GM23248 (cell line): Measurements from ENCODE around the gene FAM3D. TPM values are rescaled to one million over a fixed set of nuclear protein-coding genes. Genes with fewer than 3 reads are reported as not detected.

Source experiments
- DNase-seq: peaks from one replicate; pipeline ENCODE4 v3.0.0-alpha.2; 2015
- H2AFZ ChIP-seq: fragments of 200-600 bp; sonication (generic); 2 replicates; pipeline ENCODE4 v1.6.1; 2016; ENCODE audit warnings: antibody characterized with exemption
- H3F3A ChIP-seq: fragments of 200-600 bp; sonication (generic); 2 replicates; pipeline ENCODE4 v1.6.1; 2016; ENCODE audit warnings: mild to moderate bottlenecking, antibody characterized with exemption, mixed run types; ENCODE audit not compliant: insufficient read depth
- H3K27ac ChIP-seq: fragments of 200-600 bp; sonication (generic); 2 replicates; pipeline ENCODE4 v1.5.1; 2016; ENCODE audit warnings: mild to moderate bottlenecking
- H3K27me3 ChIP-seq: fragments of 200-600 bp; sonication (generic); replicated peaks from 2 replicates; pipeline ENCODE4 v1.6.1; 2016; ENCODE audit warnings: mild to moderate bottlenecking; ENCODE audit not compliant: insufficient read depth
- H3K36me3 ChIP-seq: fragments of 200-600 bp; sonication (generic); 2 replicates; pipeline ENCODE4 v1.6.1; 2016; ENCODE audit warnings: low read depth, mild to moderate bottlenecking
- H3K4me1 ChIP-seq: fragments of 200-600 bp; sonication (generic); 2 replicates; pipeline ENCODE4 v1.6.1; 2016; ENCODE audit warnings: mild to moderate bottlenecking; ENCODE audit not compliant: insufficient read depth
- H3K4me2 ChIP-seq: fragments of 200-600 bp; sonication (generic); one replicate; pipeline ENCODE4 v1.6.1; 2016; ENCODE audit warnings: mild to moderate bottlenecking; ENCODE audit not compliant: unreplicated experiment
- H3K4me3 ChIP-seq: fragments of 200-600 bp; sonication (generic); 2 replicates; pipeline ENCODE4 v1.5.1; 2016; ENCODE audit warnings: mild to moderate bottlenecking
- H3K79me2 ChIP-seq: fragments of 200-600 bp; sonication (generic); 2 replicates; pipeline ENCODE4 v1.6.1; 2016; ENCODE audit warnings: mild to moderate bottlenecking; ENCODE audit not compliant: insufficient read depth
- H3K9ac ChIP-seq: fragments of 200-600 bp; sonication (generic); 2 replicates; pipeline ENCODE4 v1.6.1; 2016; ENCODE audit warnings: mild to moderate bottlenecking
- H3K9me2 ChIP-seq: fragments of 200-600 bp; sonication (generic); 2 replicates; pipeline ENCODE4 v1.6.1; 2016; ENCODE audit warnings: mixed run types, mild to moderate bottlenecking, moderate library complexity; ENCODE audit not compliant: insufficient read depth
- H3K9me3 ChIP-seq: fragments of 200-600 bp; sonication (generic); one replicate; pipeline ENCODE4 v1.6.1; 2017; ENCODE audit warnings: low read depth
- H4K20me1 ChIP-seq: fragments of 200-600 bp; sonication (generic); 2 replicates; pipeline ENCODE4 v1.6.0; 2016; ENCODE audit not compliant: insufficient read depth
- EZH2 ChIP-seq: fragments of 200-600 bp; sonication (generic); IDR thresholded peaks from 2 replicates; pipeline ENCODE4 v1.6.1; 2018; ENCODE audit warnings: antibody characterized with exemption, mild to moderate bottlenecking; ENCODE audit not compliant: insufficient read depth, poor library complexity, severe bottlenecking
- EZH2phosphoT487 ChIP-seq: fragments of 200-600 bp; sonication (generic); IDR thresholded peaks from 2 replicates; pipeline ENCODE4 v1.6.1; 2018; ENCODE audit warnings: antibody characterized with exemption, moderate library complexity, mild to moderate bottlenecking, low read depth; ENCODE audit not compliant: insufficient read depth
- WGBS, 2 experiments: methylation state at CpG; one replicate each; pipeline ENCODE4 v1.1.6; 2015 to 2017; ENCODE audit warnings: low lambda C conversion rate in 2 of 2, low coverage in 1 of 2; ENCODE audit errors: missing lambda C conversion rate in 2 of 2; 5-methylcytosine and 5-hydroxymethylcytosine counted together
- in situ Hi-C: fragments of 300-500 bp; cut with MboI; formaldehyde crosslinking; loops from 2 replicates; pipeline ENCODE4 v1.15.0; 2020
- polyA plus RNA-seq: library from polyadenylated mRNA; unstranded; fragments of >200 nt; fragmentation: Nextera tagmentation; extraction: Ambion mirVana; gene quantifications from 2 replicates; pipeline ENCODE4 v1.2.1, GENCODE V29; 2016
- total RNA-seq: library from RNA; depleted of rRNA; stranded (reverse); fragments of >200 nt; shearing (Covaris generic); gene quantifications from 2 replicates; pipeline ENCODE4 v1.2.3, GENCODE V29; 2014

Gene FAM3D
- total and polyA plus RNA-seq, 2 experiments from 2014 or later = not detected

DNA sequence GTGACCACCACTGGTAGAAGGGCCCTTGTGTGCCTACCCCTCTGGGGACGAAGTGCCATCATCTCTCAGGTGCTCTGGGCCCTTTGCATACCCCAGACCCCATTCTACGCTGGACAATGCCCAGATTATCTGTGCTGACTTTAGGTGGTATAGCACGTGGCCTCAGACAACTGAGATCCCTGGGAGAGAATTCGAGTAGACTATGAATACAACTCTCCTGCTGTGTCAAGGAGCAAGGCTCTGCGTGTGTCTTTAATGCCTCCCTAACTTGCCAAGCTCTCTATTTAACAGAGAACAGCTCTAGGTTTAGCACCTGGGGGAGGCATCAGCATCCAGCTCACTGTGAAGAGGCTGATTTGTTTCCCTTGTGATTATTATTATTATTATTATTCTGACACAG, 29.1 kb downstream of the FAM3D start:
- Histone ChIP-seq H2AFZ (no peak overlapping the region), H3F3A (no peaks in the 10 kb centered on the region), H3K27ac (no peak overlapping the region), H3K4me1 (0 out of 2 replicates have a peak, but pooled peaks cover 10% of the 10 kb centered on the region), H3K9ac (no peak overlapping the region), H3K79me2 (no peaks in the 10 kb centered on the region), H3K36me3 (no peaks in the 10 kb centered on the region), H3K27me3 (no peaks in the 10 kb centered on the region), H4K20me1 (no peaks in the 10 kb centered on the region), H3K4me3 (no peak overlapping the region), H3K4me2 (no peak overlapping the region), H3K9me2 (no peaks in the 10 kb centered on the region), H3K9me3 (no peaks in the 10 kb centered on the region)
- TF ChIP-seq EZH2phosphoT487 (no peak), EZH2 (no peak)
- WGBS, 2 experiments = 61 to 64% methylated on average over 5 of the region's 5 CpGs
- in situ Hi-C loops = no loop called here
- no peak for DNase-seq

DNA sequence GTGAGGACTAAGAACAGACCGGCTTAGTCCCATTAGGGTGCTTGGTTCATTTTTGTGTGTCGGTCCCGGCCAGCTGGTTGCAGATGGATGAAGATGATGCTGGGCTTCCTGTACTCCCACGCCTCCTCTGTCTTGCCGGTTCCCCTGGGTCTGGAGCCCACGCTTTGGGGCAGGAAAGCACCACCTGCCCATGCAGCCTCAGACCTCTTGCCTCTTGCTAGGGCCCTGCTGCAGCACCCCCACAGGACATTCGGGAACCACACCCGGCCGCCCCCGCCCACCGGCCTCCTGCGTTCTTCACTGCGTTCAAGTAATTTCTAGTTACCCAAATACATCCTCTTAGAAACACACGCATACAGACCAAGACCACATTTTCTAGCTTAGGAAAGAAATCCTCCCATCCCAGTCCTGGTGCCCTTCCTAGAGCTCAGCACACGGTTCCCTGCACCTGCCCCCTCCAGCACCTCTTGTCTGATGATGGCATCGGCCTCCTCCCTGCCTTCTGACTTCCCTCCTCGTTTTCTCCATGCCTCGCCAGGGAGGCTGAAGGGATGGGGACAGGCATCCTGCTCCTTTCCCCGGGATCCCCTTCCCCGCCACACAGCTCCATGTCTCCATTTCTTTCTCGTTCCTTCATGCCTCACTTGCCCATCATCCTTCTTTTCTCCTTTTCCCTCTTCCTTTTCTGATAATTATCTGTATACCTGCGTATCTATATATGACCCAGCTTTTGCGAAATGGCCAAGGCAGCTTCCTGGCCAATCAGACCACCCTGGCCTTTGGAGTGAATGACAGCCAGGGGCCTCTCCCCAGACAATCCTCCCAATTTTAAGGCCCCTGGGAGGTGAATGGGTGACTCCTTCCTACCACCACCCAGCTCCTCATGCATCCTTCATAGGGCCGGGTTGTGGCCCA, 30.9 kb downstream of the FAM3D start:
- Histone ChIP-seq H3K27ac (no peak overlapping the region), H3K27me3 (no peaks in the 10 kb centered on the region), H3K4me2 (no peak overlapping the region), H3K4me3 (no peak overlapping the region), H3K4me1 (0 out of 2 replicates have a peak, but pooled peaks cover 10% of the 10 kb centered on the region), H3K9me2 (no peaks in the 10 kb centered on the region), H3K79me2 (no peaks in the 10 kb centered on the region), H3K9me3 (no peaks in the 10 kb centered on the region), H3K36me3 (no peaks in the 10 kb centered on the region), H3K9ac (no peak overlapping the region), H3F3A (no peaks in the 10 kb centered on the region), H2AFZ (no peak overlapping the region), H4K20me1 (no peaks in the 10 kb centered on the region)
- DNase-seq = no peak
- WGBS, 2 experiments = 78 to 79% methylated on average over 24 of the region's 24 CpGs
- in situ Hi-C loops = no loop called here
- no peak for TF ChIP-seq EZH2
- no peak for TF ChIP-seq EZH2phosphoT487

DNA sequence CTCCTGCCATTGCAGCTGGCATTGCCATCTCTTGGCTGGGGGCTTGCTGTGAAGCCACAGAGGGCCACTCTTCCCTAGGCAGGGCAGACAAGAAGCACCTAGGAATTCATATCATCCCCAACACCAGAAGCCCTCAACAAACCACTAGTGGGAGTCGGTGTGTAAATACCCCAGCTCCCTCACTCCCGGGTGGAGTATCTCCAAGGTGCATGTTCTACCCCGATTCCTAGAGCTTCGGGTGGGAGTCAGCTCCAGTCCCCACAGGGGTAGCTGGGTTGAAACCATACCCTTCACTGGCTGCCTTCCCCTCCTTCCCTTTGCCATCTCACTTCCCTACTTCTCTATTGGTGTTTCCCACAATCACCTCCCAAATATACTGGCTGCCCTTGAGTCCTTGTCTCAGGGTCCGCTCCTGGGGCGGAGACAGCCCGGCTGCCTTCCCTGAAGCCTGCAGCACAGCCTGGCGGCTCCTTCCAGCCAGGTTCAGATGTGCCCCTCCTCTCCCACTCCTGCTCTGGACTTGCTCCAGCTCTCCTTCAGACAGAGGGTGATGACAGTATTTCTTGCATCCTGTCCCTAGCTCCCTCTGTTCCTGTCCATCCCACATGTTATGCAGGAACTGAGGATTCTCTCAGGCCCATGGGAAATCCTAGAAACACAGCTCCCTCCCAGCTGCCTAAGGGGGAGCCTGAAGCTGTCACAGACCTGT, 33.3 kb downstream of the FAM3D start:
- TF ChIP-seq EZH2phosphoT487 (no peak), EZH2 (no peak)
- Histone ChIP-seq H3K79me2 (no peaks in the 10 kb centered on the region), H2AFZ (no peak overlapping the region), H3K27me3 (no peaks in the 10 kb centered on the region), H3K9me2 (no peaks in the 10 kb centered on the region), H3K4me1 (peaks cover 16% of the 10 kb centered on the region), H3K4me3 (no peak overlapping the region), H4K20me1 (no peaks in the 10 kb centered on the region), H3K9me3 (no peaks in the 10 kb centered on the region), H3K4me2 (no peak overlapping the region), H3K36me3 (no peaks in the 10 kb centered on the region), H3F3A (peaks cover 13% of the 10 kb centered on the region), H3K9ac (no peak overlapping the region), H3K27ac (no peak overlapping the region)
- no peak for DNase-seq
- WGBS, 2 experiments = 87% methylated on average over 8 of the region's 8 CpGs
- in situ Hi-C loops = no loop called here

DNA sequence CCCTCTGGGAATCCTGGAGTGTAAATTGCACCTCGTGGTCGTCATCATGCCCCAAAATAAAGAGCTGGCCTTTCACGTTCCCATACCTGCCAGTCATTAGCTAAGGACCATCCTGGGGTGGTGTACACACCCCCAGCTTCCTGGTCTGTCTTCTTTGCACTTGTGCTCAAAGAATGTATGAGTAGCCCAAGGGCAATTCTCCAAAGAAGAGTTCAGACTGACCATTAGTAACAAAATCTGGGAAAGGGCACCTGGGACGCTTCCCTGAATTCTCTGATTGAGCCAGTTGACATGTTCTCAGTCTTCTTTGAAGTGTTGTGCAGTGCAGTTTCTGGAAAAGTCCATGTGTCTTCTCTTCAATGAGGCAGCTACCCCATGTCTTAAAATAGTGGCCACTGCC, 34.8 kb downstream of the FAM3D start:
- Histone ChIP-seq H4K20me1 (no peaks in the 10 kb centered on the region), H3K4me3 (no peak overlapping the region), H3K4me2 (no peak overlapping the region), H3K9me2 (no peaks in the 10 kb centered on the region), H3K36me3 (no peaks in the 10 kb centered on the region), H3F3A (peaks cover 20% of the 10 kb centered on the region), H3K27me3 (no peaks in the 10 kb centered on the region), H3K27ac (no peak overlapping the region), H3K4me1 (peaks cover 20% of the 10 kb centered on the region), H3K9me3 (no peaks in the 10 kb centered on the region), H3K9ac (no peak overlapping the region), H2AFZ (no peak overlapping the region), H3K79me2 (no peaks in the 10 kb centered on the region)
- TF ChIP-seq EZH2 (no peak), EZH2phosphoT487 (no peak)
- WGBS, 2 experiments = 33 to 40% methylated on average over 4 of the region's 4 CpGs
- in situ Hi-C loops = no loop called here
- DNase-seq = peak; percentile 32
